CD4-positive, alpha-beta T cell treated with Interferon alpha-2 for 1 hour (primary cell): ENCODE results near the gene LGALSL.
A peak's percentile ranks its signal among the peaks of the same experiment; 100 is the strongest.

Experiments
- DNase-seq, 2 donors: peaks; one replicate each; pipeline ENCODE4 v3.0.0-alpha.2; 2020 to 2022

Gene LGALSL

DNA sequence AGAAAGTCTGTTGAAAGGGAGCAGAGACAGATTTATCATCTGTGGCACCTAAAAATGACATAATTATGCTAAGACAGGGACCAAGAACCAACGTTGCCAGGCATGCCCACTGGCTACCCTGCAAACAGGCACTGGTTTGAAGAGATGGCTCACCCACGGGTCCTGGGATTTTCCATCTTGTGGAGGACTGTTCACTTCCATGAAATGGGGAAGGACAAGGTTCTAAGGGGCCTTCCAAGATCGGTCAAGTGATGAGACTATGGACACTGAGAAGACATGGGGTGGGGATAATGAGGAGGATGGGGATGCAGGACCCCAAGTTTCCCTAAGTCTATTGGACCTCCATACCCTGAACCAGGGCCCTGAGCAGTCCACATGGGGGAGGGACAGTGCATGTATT, 18.9 kb downstream of the LGALSL start:
- no peak for DNase-seq

DNA sequence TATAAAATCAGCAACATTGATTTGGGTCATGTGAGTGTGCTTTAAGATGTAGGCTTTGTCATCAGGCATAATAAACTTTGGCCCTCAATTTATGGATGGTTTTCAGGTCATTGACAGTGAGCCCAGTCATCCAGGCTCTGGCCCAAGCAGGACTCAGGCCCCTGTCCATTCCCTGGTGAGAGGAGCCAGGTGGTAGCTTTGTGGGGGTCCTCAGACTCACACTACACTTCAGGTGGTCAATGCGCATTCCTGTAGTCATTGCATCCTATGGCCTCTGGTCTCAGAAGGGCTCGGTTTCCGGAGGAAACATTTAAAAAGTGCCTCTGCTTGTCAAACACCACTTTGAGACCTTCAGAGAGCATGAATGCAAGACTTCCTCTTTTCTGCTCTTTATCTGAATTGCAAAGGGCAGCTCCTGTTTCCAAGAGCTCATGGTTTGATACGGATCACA, 20.2 kb downstream of the LGALSL start:
- DNase-seq: no peak

DNA sequence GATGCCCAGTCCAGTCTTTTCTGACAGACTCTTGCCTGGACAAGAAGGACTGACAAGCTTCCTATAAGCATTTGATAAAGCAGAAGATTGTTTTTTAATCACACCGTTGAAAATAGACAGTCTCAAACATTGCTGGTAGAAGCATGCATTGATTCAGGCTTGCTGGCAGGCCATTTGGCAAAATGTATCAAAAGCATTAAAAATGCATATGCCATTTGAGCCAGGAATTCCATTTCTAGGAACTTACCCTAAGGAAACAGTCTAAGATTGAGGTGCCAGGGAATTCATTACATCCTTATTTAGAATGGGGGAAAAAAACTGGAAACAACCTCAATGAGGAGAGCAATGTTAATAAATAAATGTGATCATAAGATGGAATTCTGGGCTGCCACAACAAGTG, 20.7 kb downstream of the LGALSL start:
- DNase-seq: no peak

DNA sequence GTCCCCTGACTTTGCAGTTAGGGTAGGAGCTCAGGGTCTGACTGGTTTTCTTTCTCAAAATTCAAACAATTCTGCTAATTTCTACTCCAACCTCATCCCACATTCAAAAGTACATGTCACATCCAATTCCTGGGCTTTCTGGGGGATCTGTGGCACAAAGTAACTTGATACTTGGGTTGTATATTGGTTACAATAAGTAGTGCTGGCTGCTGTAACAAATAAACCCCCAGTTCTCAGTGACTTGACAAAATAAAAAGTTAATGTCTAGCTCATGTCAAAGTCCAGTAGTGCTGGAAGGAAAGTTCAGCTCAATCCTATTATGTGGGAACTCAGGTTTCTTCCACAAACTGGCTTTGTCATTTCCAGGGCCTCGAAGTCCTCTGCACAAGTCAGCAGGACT, 23.1 kb downstream of the LGALSL start:
- no peak for DNase-seq

DNA sequence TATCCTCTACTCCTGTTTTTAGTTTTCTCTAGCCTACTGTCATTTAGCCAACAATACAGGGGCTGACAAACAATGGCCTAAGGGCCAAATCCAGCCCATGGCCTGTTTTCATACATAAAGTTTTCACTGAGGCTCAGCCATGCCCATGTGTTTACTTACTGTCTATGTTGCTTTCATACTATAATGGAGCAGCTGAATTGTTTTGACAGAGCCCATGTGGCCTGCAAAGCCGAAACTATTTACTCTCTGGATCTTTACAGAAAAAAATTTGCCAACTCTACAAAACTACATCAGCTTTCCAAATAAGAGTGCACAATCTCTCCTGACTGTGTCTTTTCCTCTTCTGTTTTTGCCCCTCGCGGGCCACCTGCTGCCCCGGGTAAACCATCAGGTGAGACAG, 24.0 kb downstream of the LGALSL start:
- no peak for DNase-seq

DNA sequence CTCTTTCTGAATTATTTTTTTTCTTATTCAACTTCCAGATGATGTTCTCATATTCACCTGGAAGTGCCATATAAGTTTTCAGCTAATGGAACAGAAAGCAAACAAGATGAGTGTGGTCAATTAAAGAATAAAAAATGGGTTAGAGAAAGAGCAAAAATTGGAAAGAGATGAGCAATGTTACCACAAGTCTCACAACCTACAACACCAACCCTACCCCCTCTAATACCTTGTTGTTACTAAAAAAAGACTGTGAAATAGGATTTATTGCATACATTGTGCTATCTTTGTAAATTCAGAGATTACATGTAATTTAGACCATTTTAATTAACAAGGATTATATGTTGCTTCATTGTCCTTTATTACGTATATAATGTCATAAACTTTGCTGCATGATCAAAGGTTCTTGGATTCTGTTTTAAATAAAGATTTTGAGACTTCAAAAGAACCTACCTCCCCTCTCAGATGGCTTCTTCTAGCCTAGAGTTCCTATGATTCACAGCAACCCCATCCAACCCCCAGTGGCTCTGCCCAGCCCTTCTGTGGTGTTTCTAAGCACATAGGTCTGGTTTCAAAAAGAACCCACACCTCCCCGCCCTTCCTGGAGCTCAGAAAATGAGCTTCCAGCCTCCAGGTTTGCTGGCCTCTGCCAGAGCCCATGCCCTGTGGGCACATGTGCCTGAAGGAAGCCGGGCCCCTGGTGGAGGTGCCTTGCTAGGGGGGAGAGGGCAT, 24.7 kb downstream of the LGALSL start:
- no peak for DNase-seq

DNA sequence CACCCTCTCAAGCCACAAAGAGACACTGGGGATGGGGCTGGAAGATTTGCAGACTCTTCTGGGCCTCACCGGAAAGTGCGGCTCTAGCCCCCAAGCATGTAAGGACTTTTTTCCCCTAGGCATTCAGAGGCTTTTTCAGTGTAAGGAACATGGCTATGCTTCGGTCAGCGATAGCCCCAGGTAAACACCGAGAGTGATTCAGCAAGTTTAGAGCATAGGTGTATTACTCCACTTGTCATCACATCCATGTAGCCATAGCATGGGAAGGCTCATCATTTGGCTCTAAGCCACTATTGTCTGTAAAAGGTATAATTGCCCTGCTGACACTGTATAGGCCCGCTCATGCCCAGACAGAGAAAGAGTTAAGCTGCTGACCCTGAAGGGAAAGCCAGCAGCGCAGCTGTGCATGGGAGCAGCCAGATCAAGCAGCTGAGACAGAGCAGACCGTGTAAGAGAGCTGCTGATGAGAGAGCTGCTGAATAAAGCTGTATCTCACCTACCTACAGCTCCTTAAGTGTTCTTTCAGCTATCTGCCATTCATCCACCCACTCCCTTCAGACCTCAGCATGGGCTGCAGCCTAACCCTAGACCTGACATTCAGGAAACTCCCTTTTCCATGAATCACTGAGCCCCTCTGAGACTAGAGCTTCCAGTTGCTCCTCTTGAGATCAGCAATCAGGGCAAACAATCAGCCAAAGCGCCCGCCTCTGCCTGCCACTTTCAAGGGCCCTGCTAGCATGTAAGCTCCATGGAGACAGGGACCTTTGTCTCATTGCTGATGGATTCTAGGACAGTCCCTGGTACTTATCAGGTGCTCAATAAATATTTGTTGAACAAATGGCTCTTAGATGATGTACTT, 25.5 kb downstream of the LGALSL start:
- DNase-seq: no peak

DNA sequence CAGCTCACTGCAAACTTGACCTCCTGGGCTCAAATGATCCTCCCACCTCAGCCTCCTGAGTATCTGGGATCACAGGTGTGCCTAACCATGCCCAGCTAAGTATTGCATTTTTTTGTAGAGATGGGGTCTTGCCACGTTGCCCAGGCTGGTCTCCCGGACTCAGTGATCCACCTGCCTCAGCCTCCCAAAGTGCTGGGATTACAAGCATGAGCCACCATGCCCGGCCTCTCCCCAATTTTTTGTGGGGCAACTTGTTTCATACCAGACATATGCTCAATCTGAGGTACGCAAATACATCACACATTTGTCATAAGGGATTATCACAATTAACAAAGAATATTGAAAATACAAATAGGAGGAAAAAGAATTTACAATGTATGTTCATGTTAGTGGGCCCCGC, 27.7 kb downstream of the LGALSL start:
- no peak for DNase-seq

DNA sequence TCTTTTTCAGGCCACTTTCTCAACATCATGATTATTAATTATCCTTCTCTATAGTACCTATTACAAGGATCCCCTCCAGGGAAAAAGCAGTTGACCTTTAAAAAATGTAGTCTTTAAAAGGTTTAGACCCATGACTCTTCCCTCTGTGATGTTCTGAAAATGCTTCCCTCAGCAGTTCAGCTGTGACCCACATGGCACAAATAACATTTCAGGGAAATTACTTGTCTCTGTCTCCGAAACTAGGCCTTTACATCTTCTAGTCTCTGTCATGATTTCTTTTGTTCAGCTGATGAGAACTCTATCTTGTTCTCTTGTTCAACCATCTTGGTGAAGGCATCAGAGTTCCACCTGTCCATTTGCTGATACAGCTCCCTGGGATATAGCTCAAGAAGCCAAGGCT, 28.3 kb downstream of the LGALSL start:
- DNase-seq: no peak

DNA sequence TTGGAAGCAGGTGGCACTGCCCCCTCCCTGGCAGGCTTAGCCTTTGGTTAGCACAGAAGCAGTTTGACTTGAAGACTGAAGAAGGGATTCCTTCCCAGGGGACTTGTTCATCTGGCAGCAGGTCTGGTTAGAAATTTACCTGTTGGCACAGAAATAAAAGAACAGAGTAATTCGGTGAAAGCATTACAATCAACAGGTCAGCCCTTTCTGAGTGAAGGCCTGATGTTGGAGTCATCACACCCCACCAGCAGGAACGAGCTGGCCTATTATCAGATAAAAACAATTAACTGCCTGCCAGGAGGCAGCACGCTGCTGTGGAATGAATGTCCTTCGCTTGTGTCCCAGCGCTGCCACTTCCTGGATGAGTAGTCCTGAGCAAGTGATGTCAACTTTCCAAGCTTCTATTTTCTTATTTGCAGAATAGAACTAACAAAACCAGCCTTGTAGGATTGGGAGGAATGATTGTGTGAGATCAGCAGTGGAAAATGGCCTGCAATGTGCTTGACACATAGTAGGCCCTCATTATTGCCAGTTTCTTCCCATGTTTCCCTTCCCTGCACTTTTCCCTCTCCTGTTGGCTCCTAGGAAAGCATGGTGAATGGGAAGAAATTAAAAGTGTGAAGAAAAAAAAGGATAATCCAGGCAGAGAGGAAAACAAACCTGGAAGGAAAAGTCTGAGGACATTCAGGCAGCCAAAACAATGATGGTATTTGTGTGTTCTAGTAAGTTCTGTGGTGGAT, 29.0 kb downstream of the LGALSL start:
- no peak for DNase-seq

DNA sequence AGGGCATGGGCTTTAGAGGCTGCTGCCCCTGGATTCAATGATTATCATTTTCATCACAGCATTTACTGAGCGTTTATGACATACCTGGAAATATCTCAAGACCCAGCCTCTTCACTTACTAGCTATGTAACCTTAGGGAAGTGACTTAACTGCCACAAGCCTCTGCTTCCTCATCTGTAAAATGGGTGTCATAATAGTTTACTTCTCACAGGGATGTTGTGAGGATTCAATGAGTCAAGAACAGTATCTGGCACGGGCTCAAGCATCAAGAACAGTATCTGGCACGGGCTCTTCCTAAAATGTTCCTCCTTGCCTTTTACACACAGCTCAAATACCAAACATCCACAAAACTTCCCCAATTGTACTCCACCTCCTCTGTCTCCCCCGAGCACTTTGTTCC, 31.4 kb downstream of the LGALSL start:
- no peak for DNase-seq

DNA sequence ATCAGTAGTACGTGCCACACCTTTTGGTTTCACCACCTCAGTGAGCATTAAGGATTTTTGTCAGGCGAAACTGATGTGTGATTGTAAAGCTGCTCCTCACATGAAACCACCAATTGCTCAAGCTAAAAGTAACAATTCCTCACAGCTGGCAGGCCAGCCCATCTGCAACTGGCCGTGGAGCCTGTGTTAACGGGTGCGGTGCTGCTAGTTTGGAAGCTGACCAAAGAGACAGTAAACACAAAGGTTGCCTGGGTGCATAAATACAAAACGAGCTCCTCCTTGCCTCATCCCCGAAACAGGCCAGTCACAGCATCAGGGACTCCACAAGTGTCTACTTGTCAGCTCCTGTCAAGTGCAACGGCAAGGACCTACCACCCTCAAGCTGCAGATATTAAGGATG, 32.0 kb downstream of the LGALSL start:
- no peak for DNase-seq

DNA sequence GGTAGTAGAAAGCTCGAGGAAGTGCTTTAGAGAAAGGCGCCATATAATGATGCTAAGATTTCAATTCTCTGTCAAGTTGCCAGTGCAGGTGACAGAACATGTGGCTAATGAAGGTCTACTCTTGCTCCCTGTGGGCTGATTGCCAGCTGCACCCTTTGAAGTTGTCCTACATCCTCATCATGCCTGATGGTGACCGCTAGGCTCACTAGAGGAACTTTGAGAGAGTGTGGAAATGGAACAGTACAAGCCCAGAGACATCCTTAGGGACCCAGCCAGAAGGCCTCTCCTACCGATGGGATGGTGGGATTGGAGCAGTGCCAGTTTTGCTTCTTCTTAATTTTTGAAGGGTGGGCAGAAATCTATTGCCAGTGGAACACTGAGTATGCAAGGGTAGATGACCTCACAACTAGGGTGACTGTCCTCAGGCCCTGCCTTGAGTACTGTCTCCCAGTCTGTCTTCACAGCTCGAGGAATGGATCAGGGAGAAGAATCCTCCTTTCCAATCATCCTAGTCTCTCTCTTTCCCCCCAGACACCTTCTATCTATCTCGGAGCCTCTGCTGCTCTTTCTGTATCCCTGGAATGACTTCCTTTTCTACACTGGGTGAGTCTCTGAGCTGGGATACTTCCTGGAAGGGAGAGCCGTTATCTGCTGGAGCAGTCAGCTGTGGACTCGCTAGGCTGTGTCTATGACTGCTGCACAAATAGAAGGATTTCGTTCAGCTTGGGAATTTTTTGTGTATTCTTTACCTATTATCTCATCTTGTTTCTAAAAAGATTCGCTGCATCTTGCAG, 33.5 kb downstream of the LGALSL start:
- no peak for DNase-seq

DNA sequence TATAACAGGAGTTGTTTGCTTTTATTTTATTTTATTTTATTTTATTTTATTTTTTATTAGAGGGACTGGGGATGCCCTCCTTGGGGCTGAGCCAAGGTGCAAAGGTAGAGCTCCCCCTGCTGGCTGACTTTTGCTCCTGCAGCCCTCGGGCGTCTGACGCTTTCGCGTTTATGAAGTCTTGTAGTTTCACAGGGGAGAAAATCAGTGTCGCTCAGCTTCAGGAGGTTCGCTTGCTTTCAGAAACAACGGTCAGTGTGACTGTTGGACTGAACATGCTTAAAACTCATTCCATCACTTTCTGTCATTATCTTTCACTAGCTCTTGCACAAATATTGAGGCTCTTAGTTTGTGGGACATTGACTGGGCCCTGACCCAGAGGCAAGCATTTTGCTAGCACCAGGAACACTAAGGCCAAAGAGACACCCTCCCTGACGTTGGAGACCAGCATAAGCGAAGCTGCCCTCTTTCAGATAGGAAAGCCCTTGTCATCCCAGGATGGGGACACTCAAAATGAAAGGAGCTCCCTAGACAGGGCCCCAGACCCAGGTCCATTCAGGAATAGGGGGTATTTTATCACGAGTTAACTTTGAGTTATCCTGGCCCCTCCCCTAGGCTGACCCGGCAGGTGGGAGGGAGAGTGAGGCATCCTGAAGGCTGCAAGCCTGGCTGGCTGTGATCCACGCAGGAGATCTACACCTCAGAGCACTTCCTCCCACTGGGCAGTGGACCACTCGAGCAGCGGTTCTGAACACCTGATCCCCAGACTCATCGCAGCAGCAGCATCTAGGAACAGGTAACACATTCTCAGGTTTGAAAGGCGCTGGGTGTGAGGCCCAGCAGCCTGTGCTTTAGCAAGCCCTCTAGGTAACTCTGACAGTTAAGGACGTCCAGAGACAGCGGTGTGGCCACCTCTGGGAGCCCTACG, 34.4 kb downstream of the LGALSL start:
- DNase-seq: peak; percentile 65 to 76

DNA sequence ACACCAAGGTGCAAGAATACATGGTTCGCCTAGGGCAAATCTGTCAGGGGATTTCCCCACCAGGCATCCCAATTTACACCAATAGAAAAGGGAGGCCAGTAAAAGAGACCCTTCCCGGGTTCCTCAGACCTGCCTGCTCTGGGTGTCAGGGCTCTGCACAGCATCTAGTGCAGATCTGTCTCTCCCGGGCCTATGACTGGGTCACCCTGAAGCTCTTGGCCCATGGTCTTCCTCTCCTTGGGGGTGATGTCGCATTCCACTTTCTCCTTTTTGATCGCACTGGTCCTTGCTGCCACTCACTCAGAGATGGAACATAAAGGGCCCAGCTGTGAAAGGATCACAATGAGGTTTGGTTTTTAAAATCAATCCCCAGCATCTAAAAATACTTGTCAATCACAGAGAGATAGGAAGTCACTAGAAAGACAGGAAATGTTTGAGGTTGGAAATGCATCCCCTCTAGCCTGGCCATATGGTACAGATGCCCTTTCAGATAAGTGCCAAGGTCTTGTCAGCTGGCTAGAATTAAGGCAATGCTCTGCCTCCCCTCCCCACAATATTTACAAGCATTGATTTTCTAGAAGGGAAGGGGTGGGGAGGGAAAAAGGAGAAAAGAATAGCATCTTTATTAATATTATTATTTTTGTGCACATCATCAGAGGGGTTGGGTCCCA, 35.3 kb downstream of the LGALSL start:
- DNase-seq: no peak

DNA sequence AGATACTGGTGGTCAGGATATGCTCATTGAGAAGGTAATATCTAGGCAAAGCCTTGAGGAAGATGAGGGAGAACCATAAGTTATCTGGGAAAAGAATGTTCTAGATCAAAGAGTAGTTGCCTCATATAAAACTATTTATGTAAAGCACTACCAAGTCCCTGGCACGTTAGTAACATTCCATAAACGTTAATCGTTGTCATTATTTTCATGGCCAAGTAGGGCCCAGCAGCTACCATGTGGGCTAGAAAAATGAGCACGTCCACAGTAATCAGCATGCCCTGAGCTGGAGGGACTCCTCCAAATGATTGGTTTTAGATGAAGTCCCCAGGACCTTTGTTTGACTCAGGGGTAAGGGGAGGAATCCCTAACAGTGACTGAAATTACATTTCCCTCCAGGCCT, 37.5 kb downstream of the LGALSL start:
- DNase-seq: no peak

DNA sequence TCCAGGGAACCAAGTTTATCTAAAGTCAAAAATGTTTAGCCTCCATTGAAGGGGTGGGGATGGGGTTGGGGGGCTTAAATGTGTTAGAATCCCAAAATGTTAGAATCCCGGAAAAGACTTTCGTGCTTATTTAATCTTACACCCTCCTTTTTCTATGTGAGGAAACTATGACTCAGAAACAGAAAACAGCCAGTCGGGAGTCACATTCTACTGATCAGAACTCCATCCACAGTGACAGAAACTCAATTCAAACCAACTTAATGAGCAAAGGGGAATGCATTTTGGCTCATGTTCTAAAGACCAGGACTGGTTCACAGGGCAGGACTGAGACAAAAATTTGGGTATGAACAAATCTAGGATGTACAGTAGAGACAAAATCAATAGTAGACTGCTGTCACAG, 38.3 kb downstream of the LGALSL start:
- DNase-seq: no peak

DNA sequence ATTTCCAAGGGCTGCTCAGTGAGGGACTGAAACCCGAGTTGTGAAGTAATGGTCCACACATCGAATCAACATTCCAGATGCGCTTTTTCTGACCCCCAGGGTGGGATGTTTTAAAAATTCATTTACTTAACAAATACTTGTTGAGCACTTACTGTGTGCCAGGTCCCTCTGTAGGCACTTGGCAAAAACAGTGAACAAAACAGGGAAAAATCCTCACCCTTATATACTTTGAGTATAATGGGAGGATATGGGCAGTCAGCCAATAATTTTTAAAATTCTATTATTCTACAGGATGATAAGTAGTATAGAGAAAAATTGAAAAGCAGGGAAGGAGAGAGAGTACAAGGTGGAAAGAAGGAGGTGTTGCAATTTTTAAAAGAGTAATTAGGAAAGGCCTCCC, 38.9 kb downstream of the LGALSL start:
- DNase-seq: no peak

DNA sequence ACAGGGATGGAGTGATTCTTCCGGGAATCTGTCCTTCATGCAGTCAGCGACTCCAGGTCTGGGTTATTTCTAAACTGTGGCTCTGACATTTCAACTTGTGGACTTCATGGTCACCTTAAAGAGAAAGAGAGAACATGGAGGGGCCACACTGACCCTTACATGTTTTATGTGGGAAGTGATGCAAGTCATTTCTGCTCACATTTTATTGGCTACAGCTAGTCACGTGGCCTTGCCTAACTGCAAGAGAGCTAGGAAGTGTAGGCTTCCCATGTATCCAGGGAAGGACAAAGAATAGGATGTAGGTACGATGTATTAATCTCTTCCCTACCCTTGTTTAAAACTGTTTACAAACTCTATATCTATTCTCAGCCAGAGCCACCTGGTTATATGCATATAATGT, 39.8 kb downstream of the LGALSL start:
- no peak for DNase-seq

DNA sequence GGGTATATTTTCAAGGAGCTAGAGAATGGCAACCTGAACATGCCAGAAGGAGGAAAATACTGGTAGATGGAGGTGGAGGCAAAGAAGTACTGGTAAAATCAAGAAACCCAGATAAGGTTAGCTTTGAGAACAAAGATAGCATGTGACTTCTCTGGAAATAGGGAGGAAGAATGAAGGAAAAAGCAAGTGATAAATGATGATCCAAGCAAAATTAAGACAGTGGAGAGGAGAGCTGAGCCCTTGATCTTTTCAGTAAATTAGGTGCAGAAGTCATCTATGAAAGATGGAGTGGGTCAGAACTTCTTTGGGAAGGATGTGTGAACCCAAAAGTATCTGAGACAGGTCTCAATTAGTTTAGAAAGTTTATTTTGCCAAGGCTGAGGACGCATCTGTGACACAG, 44.5 kb downstream of the LGALSL start:
- DNase-seq: no peak

DNA sequence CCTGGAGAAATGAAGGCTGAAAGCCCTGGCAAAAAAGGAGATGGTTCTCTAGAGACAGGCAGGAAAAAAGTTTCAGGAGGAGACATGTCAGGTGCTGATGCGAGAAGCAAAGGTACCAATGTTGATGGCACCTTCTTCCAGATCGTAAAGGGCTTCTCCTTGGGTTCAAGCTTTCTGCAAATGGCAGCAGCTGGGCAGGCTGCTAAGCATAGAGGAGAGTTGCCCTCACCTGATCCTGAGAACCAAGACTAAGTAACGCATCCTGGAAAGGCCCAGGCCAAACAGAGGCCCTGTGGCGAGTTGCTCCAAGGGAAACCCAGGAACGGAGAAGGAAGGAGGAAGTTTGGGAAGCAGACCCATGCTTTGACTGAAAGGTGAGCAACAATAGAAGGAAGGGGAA, 46.6 kb downstream of the LGALSL start:
- DNase-seq: no peak
